Thyroid gland (tissue), 4 donors: ENCODE data around the gene TSPAN9.

ENCODE experiments used
- POLR2A ChIP-seq, 2 donors: fragments of 450-650 bp; IDR thresholded peaks; one replicate each; pipeline ENCODE4 v1.6.1; 2017; ENCODE audit warnings: antibody characterized with exemption in 2 of 2, mild to moderate bottlenecking in 2 of 2, moderate library complexity in 1 of 2
- TF ChIP-seq, protein P1 (sequence below), 6 experiments: fragments of 200-600 bp in 3 of 6; fragments of 450-650 bp in 3 of 6; sonication (generic) in 3 of 6; IDR thresholded peaks; one replicate each; pipeline ENCODE4 v1.5.1; 2016 to 2019; ENCODE audit warnings: antibody characterized with exemption in 6 of 6, mild to moderate bottlenecking in 2 of 6, inconsistent platforms in 1 of 6, moderate library complexity in 1 of 6

DNA sequence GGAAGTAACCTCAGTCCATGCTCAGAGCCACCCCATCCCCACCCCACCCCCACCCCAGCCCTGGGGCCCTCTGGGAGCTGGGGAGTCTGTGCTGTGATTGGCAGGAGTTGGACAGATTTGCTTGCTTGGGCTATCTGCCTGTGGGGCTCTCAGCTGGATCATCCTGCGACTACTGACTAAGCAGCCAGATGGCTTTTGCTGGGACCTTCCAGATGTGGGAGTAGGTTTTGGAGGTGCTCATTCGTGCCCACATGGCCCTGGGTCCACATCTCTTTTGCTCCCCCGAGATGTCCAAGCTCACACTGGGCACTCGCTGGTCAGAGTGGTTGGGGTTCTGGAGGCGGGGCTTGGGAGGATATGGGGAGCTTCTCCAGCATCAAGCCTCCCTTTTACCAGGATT, 138.9 kb downstream of the TSPAN9 start:
- TF ChIP-seq, protein P1, sequence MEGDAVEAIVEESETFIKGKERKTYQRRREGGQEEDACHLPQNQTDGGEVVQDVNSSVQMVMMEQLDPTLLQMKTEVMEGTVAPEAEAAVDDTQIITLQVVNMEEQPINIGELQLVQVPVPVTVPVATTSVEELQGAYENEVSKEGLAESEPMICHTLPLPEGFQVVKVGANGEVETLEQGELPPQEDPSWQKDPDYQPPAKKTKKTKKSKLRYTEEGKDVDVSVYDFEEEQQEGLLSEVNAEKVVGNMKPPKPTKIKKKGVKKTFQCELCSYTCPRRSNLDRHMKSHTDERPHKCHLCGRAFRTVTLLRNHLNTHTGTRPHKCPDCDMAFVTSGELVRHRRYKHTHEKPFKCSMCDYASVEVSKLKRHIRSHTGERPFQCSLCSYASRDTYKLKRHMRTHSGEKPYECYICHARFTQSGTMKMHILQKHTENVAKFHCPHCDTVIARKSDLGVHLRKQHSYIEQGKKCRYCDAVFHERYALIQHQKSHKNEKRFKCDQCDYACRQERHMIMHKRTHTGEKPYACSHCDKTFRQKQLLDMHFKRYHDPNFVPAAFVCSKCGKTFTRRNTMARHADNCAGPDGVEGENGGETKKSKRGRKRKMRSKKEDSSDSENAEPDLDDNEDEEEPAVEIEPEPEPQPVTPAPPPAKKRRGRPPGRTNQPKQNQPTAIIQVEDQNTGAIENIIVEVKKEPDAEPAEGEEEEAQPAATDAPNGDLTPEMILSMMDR (IDR thresholded peaks at IDR 0.05), result no peak
- TF ChIP-seq POLR2A (IDR thresholded peaks at IDR 0.05), result no peak
